Muscle layer of duodenum (tissue), 2 donors: Measurements from ENCODE around the gene HOXC4.
A peak's percentile ranks its signal among the peaks of the same experiment; 100 is the strongest.
"Not testable (repeated sequence)": the region's sequence is repeated elsewhere in the genome, so short reads cannot be mapped to it uniquely, and the experiment has no call there.

Source experiments
- H3K27ac ChIP-seq: one replicate; pipeline ENCODE4 v1.7.0; 2013; ENCODE audit warnings: mild to moderate bottlenecking, low read length
- H3K27me3 ChIP-seq: one replicate; pipeline ENCODE4 v1.7.0; 2013; ENCODE audit warnings: low read depth, mild to moderate bottlenecking, control low read depth, low read length
- H3K36me3 ChIP-seq, 2 donors: one replicate each; pipeline ENCODE4 v1.7.0; 2013; ENCODE audit warnings: low read length in 2 of 2, control low read depth in 1 of 2, mild to moderate bottlenecking in 1 of 2; ENCODE audit not compliant: insufficient read depth in 2 of 2, control insufficient read depth in 1 of 2
- H3K4me1 ChIP-seq, 2 donors: one replicate each; pipeline ENCODE4 v1.7.0; 2013; ENCODE audit warnings: low read length in 2 of 2, mild to moderate bottlenecking in 2 of 2, control low read depth in 1 of 2, moderate library complexity in 1 of 2; ENCODE audit not compliant: insufficient read depth in 2 of 2, control insufficient read depth in 1 of 2
- H3K4me3 ChIP-seq, 2 donors: one replicate each; pipeline ENCODE4 v1.7.0; 2013; ENCODE audit warnings: low read length in 2 of 2, low read depth in 1 of 2, mild to moderate bottlenecking in 1 of 2
- H3K9me3 ChIP-seq, 2 donors: one replicate each; pipeline ENCODE4 v1.7.0; 2013; ENCODE audit warnings: low read length in 2 of 2, control low read depth in 1 of 2, mild to moderate bottlenecking in 1 of 2; ENCODE audit not compliant: control insufficient read depth in 1 of 2
- donor health status: healthy.

Gene HOXC4

DNA sequence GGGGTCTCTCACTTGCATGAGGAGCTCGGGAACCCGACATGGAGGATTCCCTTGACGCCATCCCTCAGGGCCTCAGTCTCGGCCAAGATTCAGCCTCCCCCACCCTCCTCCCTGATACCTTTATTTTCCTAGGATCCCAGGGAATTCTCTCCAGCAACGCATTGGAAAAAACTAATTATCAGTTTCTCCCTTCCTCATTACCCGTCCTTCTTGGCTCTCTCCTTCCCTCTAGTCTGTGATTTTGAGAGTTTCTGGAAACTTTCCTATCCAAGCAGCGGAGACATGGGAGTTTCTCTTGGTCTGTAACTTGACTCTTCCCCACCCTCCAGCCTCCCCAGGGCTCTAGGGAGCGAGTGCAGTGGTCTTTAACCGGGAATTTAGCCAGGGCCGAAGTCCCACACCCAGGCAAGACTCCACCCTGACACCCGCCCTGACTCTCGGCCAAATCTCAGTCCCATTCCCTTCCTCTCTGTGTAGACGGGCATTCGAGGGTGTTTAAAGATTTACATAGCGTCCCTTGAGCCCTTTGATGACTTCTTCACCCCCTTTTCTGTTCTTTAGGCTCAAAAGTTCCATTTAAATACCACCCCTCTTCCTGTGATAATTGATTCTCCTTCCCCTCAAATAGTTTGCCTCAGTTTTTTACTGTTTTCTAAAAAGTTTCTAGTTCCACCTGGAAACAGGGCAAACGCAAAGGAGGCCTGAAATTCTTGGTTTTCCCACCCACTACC is 14.1 kb upstream of the HOXC4 start:
- Histone ChIP-seq H3K36me3 (no peaks in the 10 kb centered on the region), H3K4me1 (peaks cover 0 to 5% of the 10 kb centered on the region in 2 donors), H3K9me3 (no peaks in the 10 kb centered on the region), H3K27me3 (peaks cover 28% of the 10 kb centered on the region), H3K4me3 (peak overlapping the region in 1 of 2 donors; percentile 3), H3K27ac (peak overlapping the region; percentile 5)

DNA sequence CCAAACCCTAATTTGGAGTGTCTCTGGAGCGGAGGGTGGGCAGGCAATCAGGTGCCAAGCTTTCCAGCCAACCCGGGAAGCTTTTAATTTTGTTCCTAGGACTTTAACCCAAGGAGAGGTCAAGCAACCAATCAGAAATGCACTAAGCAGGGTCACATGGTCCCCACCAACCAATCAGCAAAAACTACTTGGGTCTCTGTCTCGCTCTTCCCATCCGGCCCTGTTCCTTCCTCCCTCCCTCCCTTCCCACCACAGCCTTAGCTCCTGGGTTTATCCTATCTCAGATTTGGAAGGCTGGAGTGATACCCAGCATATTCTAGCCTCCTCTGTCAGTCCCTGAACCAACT is 13.5 kb upstream of the HOXC4 start:
- no peaks in the 10 kb centered on the region for H3K9me3 ChIP-seq
- peak overlapping the region; percentile 5 for H3K27ac ChIP-seq
- peaks cover 25% of the 10 kb centered on the region for H3K27me3 ChIP-seq
- H3K36me3 ChIP-seq = no peaks in the 10 kb centered on the region
- no peak overlapping the region for H3K4me3 ChIP-seq
- H3K4me1 ChIP-seq = peaks cover 0 to 3% of the 10 kb centered on the region in 2 donors

- Histone ChIP-seq H3K27ac (no peak overlapping the region), H3K27me3 (peaks cover 20% of the 10 kb centered on the region), H3K36me3 (no peaks in the 10 kb centered on the region), H3K9me3 (no peaks in the 10 kb centered on the region), H3K4me1 (peaks cover 0 to 3% of the 10 kb centered on the region in 2 donors), H3K4me3 (no peak overlapping the region)
Measured at GRCh38 chr12:54040648-54041047, 13.0 kb upstream of the HOXC4 start.

- H3K27me3 ChIP-seq = peaks cover 20% of the 10 kb centered on the region
- no peaks in the 10 kb centered on the region for H3K9me3 ChIP-seq
- H3K4me1 ChIP-seq = peaks cover 0 to 3% of the 10 kb centered on the region in 2 donors
- H3K4me3 ChIP-seq = no peak overlapping the region
- no peaks in the 10 kb centered on the region for H3K36me3 ChIP-seq
- no peak overlapping the region for H3K27ac ChIP-seq
Measured at GRCh38 chr12:54041097-54041690, 12.4 kb upstream of the HOXC4 start.

GRCh38 chr12:54042033-54042432 is 11.6 kb upstream of the HOXC4 start:
- not testable (repeated sequence) for H3K27ac ChIP-seq, H3K4me1 ChIP-seq, H3K36me3 ChIP-seq, H3K4me3 ChIP-seq, H3K9me3 ChIP-seq
- peaks cover 25% of the 10 kb centered on the region for H3K27me3 ChIP-seq

DNA sequence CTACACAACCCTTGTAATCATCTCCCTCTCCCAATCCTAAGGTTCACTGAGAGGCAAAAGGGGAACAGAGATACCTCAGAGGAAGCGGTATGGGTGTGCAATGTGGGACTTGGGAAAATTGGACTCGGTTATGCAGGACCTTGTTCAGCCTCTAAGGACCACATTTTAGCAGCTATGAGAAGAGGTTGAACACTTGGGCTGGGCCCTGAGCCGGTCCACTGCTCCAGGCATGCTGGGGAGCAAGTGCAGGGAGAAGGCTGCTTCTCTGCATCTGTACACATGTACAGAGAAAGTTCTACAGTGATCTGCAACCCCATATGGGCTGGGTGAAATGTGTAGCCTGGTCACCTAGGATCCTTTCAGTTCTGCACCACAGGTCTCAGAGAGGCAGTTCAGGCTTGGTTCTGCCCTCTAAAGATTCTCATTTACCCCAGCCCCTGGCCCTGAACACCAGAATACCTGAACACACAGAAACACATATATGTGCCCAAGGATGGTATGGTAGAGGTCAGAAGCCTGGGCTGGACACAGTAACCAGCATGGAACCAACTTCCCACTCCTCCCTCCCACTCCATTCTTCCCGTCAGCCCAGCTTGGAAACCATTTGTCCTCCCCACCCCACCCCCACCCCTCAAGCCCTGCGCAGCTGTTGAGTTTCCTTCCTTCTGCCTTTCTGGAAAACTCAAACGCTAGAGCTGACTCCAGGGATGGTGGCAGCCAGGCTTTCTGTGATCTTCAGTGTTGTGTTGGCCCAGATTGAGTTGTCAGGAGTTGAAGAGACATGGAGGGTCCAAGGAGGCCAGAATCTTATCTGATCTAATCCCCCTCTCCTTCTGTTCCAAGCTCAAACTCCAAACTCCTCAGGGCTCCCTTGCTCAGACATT is 10.4 kb upstream of the HOXC4 start:
- Histone ChIP-seq H3K27ac (no peak overlapping the region), H3K4me1 (peaks cover 0 to 3% of the 10 kb centered on the region in 2 donors), H3K9me3 (no peaks in the 10 kb centered on the region), H3K27me3 (peaks cover 29% of the 10 kb centered on the region), H3K4me3 (no peak overlapping the region), H3K36me3 (no peaks in the 10 kb centered on the region)

DNA sequence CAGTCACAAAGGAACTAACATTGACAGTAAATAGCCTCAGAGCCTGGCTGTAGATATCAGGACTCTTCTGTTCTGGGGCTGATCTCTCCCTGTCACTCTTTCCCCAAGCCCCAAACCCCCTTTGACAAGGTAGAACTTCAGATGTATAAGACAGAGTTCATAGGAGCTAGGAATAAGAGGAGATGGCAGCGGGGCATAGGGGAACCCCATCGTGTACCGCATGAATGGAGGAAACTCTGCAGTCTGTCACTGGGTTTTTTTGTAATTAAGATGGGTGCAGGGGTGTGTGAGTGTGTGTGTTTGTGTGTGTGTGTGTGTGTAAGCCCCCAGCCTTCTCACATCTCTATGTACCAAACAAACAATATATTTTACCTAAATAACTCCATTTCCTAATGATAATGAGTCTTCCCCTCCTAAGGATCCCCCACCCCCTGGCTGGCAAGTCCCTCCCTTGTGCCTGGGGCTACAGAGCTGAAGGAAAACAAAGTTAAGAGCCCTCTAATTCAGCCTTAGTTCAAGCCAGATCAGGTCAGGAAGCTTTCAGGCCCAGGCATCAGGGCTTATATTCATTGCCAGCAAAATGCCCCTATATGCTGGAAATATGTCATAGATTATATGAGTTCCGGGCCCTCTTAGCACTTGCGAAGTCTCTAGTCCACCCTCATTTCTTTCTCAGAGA is 9.1 kb upstream of the HOXC4 start:
- Histone ChIP-seq H3K4me3 (no peak overlapping the region), H3K27me3 (peaks cover 18% of the 10 kb centered on the region), H3K4me1 (no peaks in the 10 kb centered on the region), H3K9me3 (no peaks in the 10 kb centered on the region), H3K27ac (no peak overlapping the region), H3K36me3 (no peaks in the 10 kb centered on the region)

DNA sequence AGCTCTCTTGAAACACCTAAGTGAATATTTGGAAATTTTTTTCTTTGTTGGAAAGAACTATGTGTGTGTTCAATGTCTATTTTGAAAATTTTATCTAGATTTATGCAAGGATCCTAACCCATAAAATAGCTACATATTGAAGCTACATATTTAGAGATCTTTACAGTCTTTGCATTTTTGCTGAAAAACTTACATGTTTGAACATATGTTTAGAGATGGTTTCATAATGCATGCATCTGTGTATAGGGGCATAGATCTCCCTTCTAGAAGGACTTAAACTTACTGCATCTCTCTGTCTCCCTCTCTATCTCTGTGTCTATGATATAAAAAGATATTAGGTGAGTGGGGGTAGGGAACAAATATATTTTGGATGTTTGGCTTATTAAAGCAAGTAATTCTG is 8.2 kb upstream of the HOXC4 start:
- Histone ChIP-seq H3K4me1 (no peaks in the 10 kb centered on the region), H3K36me3 (no peaks in the 10 kb centered on the region), H3K9me3 (no peaks in the 10 kb centered on the region), H3K27me3 (peaks cover 10% of the 10 kb centered on the region), H3K4me3 (no peak overlapping the region), H3K27ac (no peak overlapping the region)

DNA sequence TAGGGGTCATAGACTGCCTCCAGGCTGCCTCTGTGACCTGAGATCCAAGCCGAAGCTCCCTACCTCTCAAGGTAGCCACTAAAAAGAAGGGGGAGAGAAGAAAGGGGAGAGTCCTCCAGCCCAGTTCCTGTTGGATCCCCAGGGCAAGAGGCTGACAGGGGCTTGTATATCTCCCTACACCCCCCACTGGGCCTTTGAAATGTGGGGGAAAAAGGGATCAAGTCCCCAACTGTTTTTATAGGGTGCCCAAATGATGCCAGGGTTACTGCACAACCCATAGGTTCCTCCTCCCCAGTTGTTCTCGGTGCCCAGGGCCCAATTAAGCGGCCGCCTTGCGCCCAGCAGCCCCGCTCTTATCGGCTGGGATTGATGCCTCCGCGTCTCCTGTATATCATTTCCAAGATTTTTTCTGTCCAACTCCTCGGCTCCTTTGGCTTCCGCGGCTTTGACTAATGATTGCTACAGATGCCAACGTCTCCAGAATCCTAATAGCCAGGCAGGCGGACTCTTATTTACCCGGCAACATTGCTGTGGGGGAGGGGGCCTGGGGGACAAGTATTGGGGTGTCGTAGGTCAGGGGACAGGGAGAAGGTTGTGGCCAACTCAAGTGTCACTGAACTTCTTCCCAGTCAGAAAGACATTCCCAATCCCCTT is 7.6 kb upstream of the HOXC4 start:
- no peaks in the 10 kb centered on the region for H3K4me1 ChIP-seq
- H3K36me3 ChIP-seq = no peaks in the 10 kb centered on the region
- H3K9me3 ChIP-seq = no peaks in the 10 kb centered on the region
- H3K27me3 ChIP-seq = peaks cover 9% of the 10 kb centered on the region
- no peak overlapping the region for H3K4me3 ChIP-seq
- H3K27ac ChIP-seq = no peak overlapping the region

GRCh38 chr12:54046809-54047159 is 6.9 kb upstream of the HOXC4 start:
- H3K4me3 ChIP-seq = no peak overlapping the region
- no peaks in the 10 kb centered on the region for H3K9me3 ChIP-seq
- H3K27ac ChIP-seq = no peak overlapping the region
- H3K36me3 ChIP-seq = no peaks in the 10 kb centered on the region
- H3K27me3 ChIP-seq = peaks cover 9% of the 10 kb centered on the region
- peaks cover 0 to under 1% of the 10 kb centered on the region in 2 donors for H3K4me1 ChIP-seq
